Stimulated activated CD4-positive, alpha-beta T cell treated with anti-CD3 and anti-CD28 coated beads, Interleukin-4, amount 100 ng/mL, for 1 hour (primary cell): Measurements from ENCODE around the gene PAOX.

Source experiments
- DNase-seq: peaks from one replicate; pipeline ENCODE4 v3.0.0-alpha.2; 2020

PAOX gene

GRCh38 chr10:133388236-133388972 lies 9.3 kb downstream of the PAOX start:
- no peak for DNase-seq

- peak; percentile 30 for DNase-seq
Measured at GRCh38 chr10:133388973-133389818, 10.1 kb downstream of the PAOX start.

- peak; percentile 15 for DNase-seq
Measured at GRCh38 chr10:133390597-133391248, 11.7 kb downstream of the PAOX start.

- DNase-seq: no peak
Measured at GRCh38 chr10:133391249-133391635, 12.2 kb downstream of the PAOX start.

- no peak for DNase-seq
Measured at GRCh38 chr10:133391761-133392518, 12.9 kb downstream of the PAOX start.

GRCh38 chr10:133393401-133394063 lies 14.5 kb downstream of the PAOX start:
- no peak for DNase-seq

GRCh38 chr10:133394064-133394663 lies 15.1 kb downstream of the PAOX start, which contains the start of gene MTG1:
MTG1 (plus strand) TSS chr10:133394157; CDS start chr10:133394221, 64 bp downstream.
- DNase-seq: peak; percentile 95

- no peak for DNase-seq
Measured at GRCh38 chr10:133394801-133395221, 15.7 kb downstream of the PAOX start.

GRCh38 chr10:133396035-133396624 lies 17.1 kb downstream of the PAOX start:
- DNase-seq: no peak

- DNase-seq: no peak
Measured at GRCh38 chr10:133397938-133398337, 18.9 kb downstream of the PAOX start.

- no peak for DNase-seq
Measured at GRCh38 chr10:133399123-133399601, 20.1 kb downstream of the PAOX start.

- no peak for DNase-seq
Measured at GRCh38 chr10:133400624-133401424, 21.8 kb downstream of the PAOX start.

- no peak for DNase-seq
Measured at GRCh38 chr10:133401500-133401899, 22.4 kb downstream of the PAOX start.

- DNase-seq: no peak
Measured at GRCh38 chr10:133401981-133402725, 23.1 kb downstream of the PAOX start.

- no peak for DNase-seq
Measured at GRCh38 chr10:133403359-133403758, 24.3 kb downstream of the PAOX start.

- no peak for DNase-seq
Measured at GRCh38 chr10:133403784-133404183, 24.7 kb downstream of the PAOX start.

GRCh38 chr10:133405272-133405671 lies 26.2 kb downstream of the PAOX start:
- DNase-seq: no peak

GRCh38 chr10:133405844-133406527 lies 26.9 kb downstream of the PAOX start:
- DNase-seq: no peak
